HG02938 (cell line): ENCODE results near the gene TTLL8.

Experiments
- ATAC-seq: cut with Tn5 transposase; IDR thresholded peaks from one replicate; pipeline ENCODE4 v1.9.1; 2021; ENCODE audit warnings: mild to moderate bottlenecking, moderate library complexity; ENCODE audit not compliant: unreplicated experiment

TTLL8 gene

GRCh38 chr22:50045211-50046018 is 12.7 kb downstream of the TTLL8 start:
- no peak for ATAC-seq

GRCh38 chr22:50044485-50045118 is 13.5 kb downstream of the TTLL8 start:
- no peak for ATAC-seq

GRCh38 chr22:50041361-50042065 is 16.6 kb downstream of the TTLL8 start:
- no peak for ATAC-seq

- ATAC-seq, result no peak
These were observed 17.4 kb downstream of the TTLL8 start for GRCh38 chr22:50040717-50041116.

- ATAC-seq, result no peak
These were observed 18.2 kb downstream of the TTLL8 start for GRCh38 chr22:50039669-50040443.

GRCh38 chr22:50035976-50036724 is 21.9 kb downstream of the TTLL8 start:
- no peak for ATAC-seq

- no peak for ATAC-seq
These were observed 22.8 kb downstream of the TTLL8 start for GRCh38 chr22:50035131-50035881.

- no peak for ATAC-seq
These were observed 23.7 kb downstream of the TTLL8 start for GRCh38 chr22:50034126-50035081.

- no peak for ATAC-seq
These were observed 25.0 kb downstream of the TTLL8 start for GRCh38 chr22:50032941-50033601.

GRCh38 chr22:50032109-50032871 is 25.8 kb downstream of the TTLL8 start:
- no peak for ATAC-seq

GRCh38 chr22:50031189-50032091 is 26.7 kb downstream of the TTLL8 start:
- ATAC-seq, result no peak

- no peak for ATAC-seq
These were observed 27.6 kb downstream of the TTLL8 start for GRCh38 chr22:50030297-50031188.

GRCh38 chr22:50027639-50028537 is 30.2 kb downstream of the TTLL8 start:
- no peak for ATAC-seq

GRCh38 chr22:50025993-50026392 is 32.1 kb downstream of the TTLL8 start:
- ATAC-seq, result no peak
